GM10847 (cell line): Measurements from ENCODE around the gene SEC22B.
A peak's percentile ranks its signal among the peaks of the same experiment; 100 is the strongest.

Experiments used
- POLR2A ChIP-seq: IDR thresholded peaks from 2 replicates; pipeline ENCODE4 v1.6.1; 2011; ENCODE audit not compliant: insufficient read length; ENCODE audit errors: extremely low read depth

The SEC22B gene

GRCh38 chr1:120176092-120176855, at the start of gene SEC22B:
Gene SEC22B (minus strand): TSS chr1:120176520. CDS start chr1:120176381, 139 bp downstream.
- peak; percentile 87 for TF ChIP-seq POLR2A

GRCh38 chr1:120178799-120179756, 2.8 kb upstream of the SEC22B start:
- no peak for TF ChIP-seq POLR2A

GRCh38 chr1:120133228-120133927, 42.9 kb downstream of the SEC22B start:
- no peak for TF ChIP-seq POLR2A
